ENCODE data around the gene URB1.

URB1 gene

GRCh38 chr21:32298658-32299081 is 94.1 kb downstream of the URB1 start, which contains the start of gene MRAP:
TSS of gene MRAP (plus strand) at chr21:32298855. CDS start at chr21:32298972, 117 bp downstream.
- DNase-seq (ENCODE audit: low read depth): no peak
- TF ChIP-seq CTCF (IDR thresholded peaks at IDR 0.05; ENCODE audit: low read depth, low read length): no peak
- TF ChIP-seq POLR2A (IDR thresholded peaks at IDR 0.05; ENCODE audit: extremely low read depth, insufficient read length): no peak
- no peak for TF ChIP-seq MAX (IDR thresholded peaks at IDR 0.05; ENCODE audit: low read depth, low read length)
- no peak for TF ChIP-seq MYC (IDR thresholded peaks at IDR 0.05; ENCODE audit: low read depth, low read length)
- no peak within 1 kb of the TSS for H3K4me3 ChIP-seq (ENCODE audit: low read depth, low read length)

- no peak for TF ChIP-seq CTCF (IDR thresholded peaks at IDR 0.05; ENCODE audit: low read depth, low read length)
- TF ChIP-seq MYC (IDR thresholded peaks at IDR 0.05; ENCODE audit: low read depth, low read length): no peak
- TF ChIP-seq MAX (IDR thresholded peaks at IDR 0.05; ENCODE audit: low read depth, low read length): no peak
- no peak for TF ChIP-seq POLR2A (IDR thresholded peaks at IDR 0.05; ENCODE audit: extremely low read depth, insufficient read length)
- no peak for DNase-seq (ENCODE audit: low read depth)
- H3K4me3 ChIP-seq (ENCODE audit: low read depth, low read length): no peak overlapping the region
These were observed 94.7 kb downstream of the URB1 start for GRCh38 chr21:32298148-32298559.

- no peak for DNase-seq (ENCODE audit: low read depth)
- no peak for TF ChIP-seq MYC (IDR thresholded peaks at IDR 0.05; ENCODE audit: low read depth, low read length)
- no peak for TF ChIP-seq MAX (IDR thresholded peaks at IDR 0.05; ENCODE audit: low read depth, low read length)
- TF ChIP-seq CTCF (IDR thresholded peaks at IDR 0.05; ENCODE audit: low read depth, low read length): no peak
- TF ChIP-seq POLR2A (IDR thresholded peaks at IDR 0.05; ENCODE audit: extremely low read depth, insufficient read length): no peak
- H3K4me3 ChIP-seq (ENCODE audit: low read depth, low read length): no peak overlapping the region
These were observed 95.4 kb downstream of the URB1 start for GRCh38 chr21:32297449-32297848.

- DNase-seq (ENCODE audit: low read depth): no peak
- H3K4me3 ChIP-seq (ENCODE audit: low read depth, low read length): no peak overlapping the region
- TF ChIP-seq CTCF (IDR thresholded peaks at IDR 0.05; ENCODE audit: low read depth, low read length) (no peak), MYC (IDR thresholded peaks at IDR 0.05; ENCODE audit: low read depth, low read length) (no peak), MAX (IDR thresholded peaks at IDR 0.05; ENCODE audit: low read depth, low read length) (no peak), POLR2A (IDR thresholded peaks at IDR 0.05; ENCODE audit: extremely low read depth, insufficient read length) (no peak)
These were observed 107.3 kb downstream of the URB1 start for GRCh38 chr21:32285476-32285875.

GRCh38 chr21:32282992-32283391 is 109.8 kb downstream of the URB1 start:
- TF ChIP-seq MAX (IDR thresholded peaks at IDR 0.05; ENCODE audit: low read depth, low read length): no peak
- no peak for TF ChIP-seq CTCF (IDR thresholded peaks at IDR 0.05; ENCODE audit: low read depth, low read length)
- TF ChIP-seq MYC (IDR thresholded peaks at IDR 0.05; ENCODE audit: low read depth, low read length): no peak
- TF ChIP-seq POLR2A (IDR thresholded peaks at IDR 0.05; ENCODE audit: extremely low read depth, insufficient read length): no peak
- no peak for DNase-seq (ENCODE audit: low read depth)
- H3K4me3 ChIP-seq (ENCODE audit: low read depth, low read length): no peak overlapping the region

Data from NB4 (cell line).